ENCODE measurements around the gene PPA2. TPM values are rescaled to one million over a fixed set of nuclear protein-coding genes. Genes with fewer than 3 reads are reported as not detected.

The PPA2 gene
- total and polyA plus RNA-seq, 12 donors = 61.7 to 342 (median 112) TPM

GRCh38 chr4:105350859-105351490, 122.9 kb downstream of the PPA2 start:
- Histone ChIP-seq H3K36me3 (replicated peaks in 1 of 2) (no peaks in the 10 kb centered on the region), H3K4me1 (replicated peaks in 1 of 2) (no peaks in the 10 kb centered on the region), H3K9me3 (replicated peaks in 1 of 3) (no peaks in the 10 kb centered on the region), H3K27ac (no peak overlapping the region), H3K4me3 (no peak overlapping the region), H3K27me3 (no peaks in the 10 kb centered on the region)
- DNase-seq = no peak
- no peak for TF ChIP-seq POLR2A (IDR thresholded peaks at IDR 0.05)
- TF ChIP-seq, protein P1, sequence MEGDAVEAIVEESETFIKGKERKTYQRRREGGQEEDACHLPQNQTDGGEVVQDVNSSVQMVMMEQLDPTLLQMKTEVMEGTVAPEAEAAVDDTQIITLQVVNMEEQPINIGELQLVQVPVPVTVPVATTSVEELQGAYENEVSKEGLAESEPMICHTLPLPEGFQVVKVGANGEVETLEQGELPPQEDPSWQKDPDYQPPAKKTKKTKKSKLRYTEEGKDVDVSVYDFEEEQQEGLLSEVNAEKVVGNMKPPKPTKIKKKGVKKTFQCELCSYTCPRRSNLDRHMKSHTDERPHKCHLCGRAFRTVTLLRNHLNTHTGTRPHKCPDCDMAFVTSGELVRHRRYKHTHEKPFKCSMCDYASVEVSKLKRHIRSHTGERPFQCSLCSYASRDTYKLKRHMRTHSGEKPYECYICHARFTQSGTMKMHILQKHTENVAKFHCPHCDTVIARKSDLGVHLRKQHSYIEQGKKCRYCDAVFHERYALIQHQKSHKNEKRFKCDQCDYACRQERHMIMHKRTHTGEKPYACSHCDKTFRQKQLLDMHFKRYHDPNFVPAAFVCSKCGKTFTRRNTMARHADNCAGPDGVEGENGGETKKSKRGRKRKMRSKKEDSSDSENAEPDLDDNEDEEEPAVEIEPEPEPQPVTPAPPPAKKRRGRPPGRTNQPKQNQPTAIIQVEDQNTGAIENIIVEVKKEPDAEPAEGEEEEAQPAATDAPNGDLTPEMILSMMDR (IDR thresholded peaks at IDR 0.05) = no peak
- WGBS, 4 donors = 44 to 71% (median 50%) methylated on average over 1 of the region's 1 CpG
- intact Hi-C loops (cut with DNase I) = no loop called here

GRCh38 chr4:105348719-105349118, 125.1 kb downstream of the PPA2 start:
- Histone ChIP-seq H3K27me3 (no peaks in the 10 kb centered on the region), H3K36me3 (replicated peaks in 1 of 2) (no peaks in the 10 kb centered on the region), H3K9me3 (replicated peaks in 1 of 3) (no peaks in the 10 kb centered on the region), H3K4me3 (no peak overlapping the region), H3K27ac (no peak overlapping the region), H3K4me1 (replicated peaks in 1 of 2) (no peaks in the 10 kb centered on the region)
- no peak for DNase-seq
- 88 to 97% (median 93%) methylated on average over 1 of the region's 1 CpG for WGBS, 4 donors
- TF ChIP-seq POLR2A (IDR thresholded peaks at IDR 0.05) = no peak
- TF ChIP-seq, protein P1 (IDR thresholded peaks at IDR 0.05) = no peak
- intact Hi-C loops (cut with DNase I) = no loop called here

GRCh38 chr4:105346869-105347268, 127.0 kb downstream of the PPA2 start:
- H3K4me1 ChIP-seq (replicated peaks in 1 of 2) = no peaks in the 10 kb centered on the region
- no peaks in the 10 kb centered on the region for H3K36me3 ChIP-seq (replicated peaks in 1 of 2)
- WGBS, 4 donors = 79 to 89% (median 86%) methylated on average over 2 of the region's 2 CpGs
- no peak overlapping the region for H3K27ac ChIP-seq
- H3K27me3 ChIP-seq = no peaks in the 10 kb centered on the region
- no peaks in the 10 kb centered on the region for H3K9me3 ChIP-seq (replicated peaks in 1 of 3)
- intact Hi-C loops (cut with DNase I) = no loop called here
- no peak for TF ChIP-seq POLR2A (IDR thresholded peaks at IDR 0.05)
- TF ChIP-seq, protein P1 (IDR thresholded peaks at IDR 0.05) = no peak
- DNase-seq = no peak
- H3K4me3 ChIP-seq = no peak overlapping the region

DNA sequence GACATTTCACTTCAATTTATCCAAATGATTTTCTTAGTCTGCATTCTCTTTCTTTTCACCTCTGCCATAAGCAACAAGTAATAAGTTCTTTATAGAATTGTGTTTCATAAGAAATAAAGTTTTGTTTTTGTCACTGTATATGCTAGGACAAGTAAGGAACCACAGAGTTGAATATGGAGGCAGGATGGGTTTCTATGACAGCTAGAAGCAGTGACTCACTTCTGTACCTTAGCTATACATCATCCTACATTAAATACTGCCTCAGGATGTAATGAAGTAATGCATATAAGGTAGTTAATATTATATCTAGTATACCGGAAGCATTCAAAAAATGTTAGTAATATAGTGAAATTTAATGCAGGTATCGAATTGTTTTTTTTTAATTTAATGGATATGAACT, 128.0 kb downstream of the PPA2 start:
- no peaks in the 10 kb centered on the region for H3K27me3 ChIP-seq
- intact Hi-C loops (cut with DNase I) = no loop called here
- no peaks in the 10 kb centered on the region for H3K4me1 ChIP-seq (replicated peaks in 1 of 2)
- H3K36me3 ChIP-seq (replicated peaks in 1 of 2) = no peaks in the 10 kb centered on the region
- no peaks in the 10 kb centered on the region for H3K9me3 ChIP-seq (replicated peaks in 1 of 3)
- WGBS, 4 donors = 95 to 99% (median 97%) methylated on average over 2 of the region's 2 CpGs
- no peak overlapping the region for H3K4me3 ChIP-seq
- TF ChIP-seq, protein P1 (IDR thresholded peaks at IDR 0.05) = no peak
- TF ChIP-seq POLR2A (IDR thresholded peaks at IDR 0.05) = no peak
- no peak for DNase-seq
- no peak overlapping the region for H3K27ac ChIP-seq

Measured in adrenal gland (tissue), 12 donors.